HepG2 (cell line): ENCODE data around the gene NR5A2.

Experiments
- CTCF ChIP-seq: sonication (generic); formaldehyde crosslinking; IDR thresholded peaks from 2 replicates; pipeline ENCODE4 v1.5.0; 2020; ENCODE audit warnings: mild to moderate bottlenecking, missing genetic modification reagents, moderate library complexity
- FOXK2 ChIP-seq: fragments of 450-650 bp; IDR thresholded peaks from 2 replicates; pipeline ENCODE4 v1.6.1; 2016
- FOXM1 ChIP-seq: sonication (generic); formaldehyde crosslinking; IDR thresholded peaks from 2 replicates; pipeline ENCODE4 v1.5.0; 2020; ENCODE audit warnings: missing genetic modification reagents
- MAF1 ChIP-seq: sonication (generic); formaldehyde crosslinking; IDR thresholded peaks from 2 replicates; pipeline ENCODE4 v1.5.0; 2020; ENCODE audit warnings: missing genetic modification reagents, borderline replicate concordance
- POLR2A ChIP-seq, 2 experiments: IDR thresholded peaks; 2 replicates each; pipeline ENCODE4 v1.6.1; 2011; ENCODE audit warnings: low read depth in 2 of 2, low read length in 2 of 2, mild to moderate bottlenecking in 1 of 2, moderate library complexity in 1 of 2; ENCODE audit not compliant: insufficient read depth in 1 of 2
- PRMT3 ChIP-seq: sonication (generic); formaldehyde crosslinking; IDR thresholded peaks from 2 replicates; pipeline ENCODE4 v1.8.1; 2022; ENCODE audit warnings: low read depth, mild to moderate bottlenecking, moderate library complexity, missing genetic modification reagents, borderline replicate concordance
- PRPF4 ChIP-seq: fragments of 200-400 bp; formaldehyde crosslinking; IDR thresholded peaks from 2 replicates; pipeline ENCODE4 v1.6.1; 2016; ENCODE audit warnings: low read length, low read depth; ENCODE audit not compliant: poor library complexity, severe bottlenecking
- RARA ChIP-seq: IDR thresholded peaks from 2 replicates; pipeline ENCODE4 v1.6.1; 2016; ENCODE audit warnings: missing genetic modification reagents, missing compliant biosample characterization
- YY1 ChIP-seq: IDR thresholded peaks from 2 replicates; pipeline ENCODE4 v1.6.1; 2011; ENCODE audit warnings: low read length, low read depth, moderate library complexity, mild to moderate bottlenecking; ENCODE audit not compliant: insufficient read depth, insufficient replicate concordance
- ZNF101 ChIP-seq: sonication (generic); formaldehyde crosslinking; IDR thresholded peaks from 2 replicates; pipeline ENCODE4 v1.4.0; 2020; ENCODE audit warnings: mild to moderate bottlenecking, low read depth, missing genetic modification reagents, borderline replicate concordance
- ZNF235 ChIP-seq: sonication (generic); formaldehyde crosslinking; IDR thresholded peaks from 2 replicates; pipeline ENCODE4 v1.8.1; 2023; ENCODE audit warnings: mild to moderate bottlenecking, missing genetic modification reagents, borderline replicate concordance
- ZNF780A ChIP-seq: sonication (generic); formaldehyde crosslinking; IDR thresholded peaks from 2 replicates; pipeline ENCODE4 v1.8.0; 2022; ENCODE audit warnings: mild to moderate bottlenecking, missing genetic modification reagents, moderate library complexity
- ZNF83 ChIP-seq: sonication (generic); formaldehyde crosslinking; IDR thresholded peaks from 2 replicates; pipeline ENCODE4 v1.4.0; 2020; ENCODE audit warnings: missing genetic modification reagents, mild to moderate bottlenecking, borderline replicate concordance
- ZNF878 ChIP-seq: sonication (generic); formaldehyde crosslinking; IDR thresholded peaks from 2 replicates; pipeline ENCODE4 v1.8.1; 2023; ENCODE audit warnings: mild to moderate bottlenecking, missing genetic modification reagents, moderate library complexity

GRCh38 chr1:200099040-200099439, 71.5 kb downstream of the NR5A2 start:
- TF ChIP-seq FOXM1 (no peak), CTCF (CRISPR knock-in tag) (no peak), POLR2A (IDR thresholded peaks at IDR 0.05; ENCODE audit: insufficient read depth in 1 of 2, low read depth in 2 of 2, low read length in 2 of 2) (no peak), ZNF235 (no peak), ZNF101 (CRISPR knock-in tag) (no peak), MAF1 (no peak), FOXK2 (no peak), RARA (CRISPR knock-in tag) (no peak), ZNF83 (CRISPR knock-in tag) (no peak), YY1 (no peak), PRPF4 (no peak), PRMT3 (CRISPR knock-in tag) (no peak), ZNF878 (CRISPR knock-in tag) (no peak), ZNF780A (no peak)
